GM18951 (cell line): ENCODE data around the gene LNPK.

ENCODE experiments used
- POLR2A ChIP-seq: IDR thresholded peaks from 4 replicates; pipeline ENCODE4 v1.6.1; 2011; ENCODE audit warnings: mild to moderate bottlenecking; ENCODE audit not compliant: insufficient read length, insufficient read depth; ENCODE audit errors: extremely low read depth
- in situ Hi-C: fragments of 300-500 bp; cut with MboI; formaldehyde crosslinking; loops from one replicate; pipeline ENCODE4 v1.12.0; 2022; ENCODE audit warnings: low sequenced_read_pairs, mixed read lengths, inconsistent platforms; ENCODE audit not compliant: unreplicated experiment

LNPK gene

DNA sequence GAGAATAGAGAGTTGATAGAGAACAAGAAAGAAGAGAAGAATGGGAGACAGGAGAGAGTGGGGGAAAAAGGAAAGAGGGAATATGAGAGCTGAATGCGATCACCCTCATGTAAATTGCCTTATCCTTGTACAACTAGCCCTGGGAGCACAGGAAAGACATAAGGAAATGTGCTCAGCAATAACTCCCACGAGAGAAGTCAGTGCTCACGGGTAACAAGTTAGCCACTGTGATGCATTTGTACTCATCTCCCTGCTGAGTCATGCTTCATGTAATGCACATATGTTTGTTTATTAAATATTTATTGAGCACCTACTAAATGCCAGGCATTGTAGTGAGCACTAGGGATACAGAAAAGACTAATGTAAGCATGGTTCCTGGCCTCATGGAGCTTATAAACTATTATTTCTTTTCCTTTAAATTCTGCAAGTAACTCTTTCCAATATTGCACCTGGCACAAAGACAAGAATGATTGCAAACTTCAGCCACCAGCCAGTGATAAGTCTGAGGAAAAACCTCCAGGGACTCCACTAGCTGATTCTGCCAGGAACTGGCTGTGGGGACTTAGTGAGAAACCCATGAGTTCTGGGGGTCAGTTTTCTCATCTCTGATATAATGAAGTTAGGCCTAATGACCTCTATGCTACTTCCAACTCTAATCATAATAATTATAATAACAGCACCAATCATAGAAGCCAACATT lies 124.1 kb downstream of the LNPK start:
- in situ Hi-C loops: no loop called here
- TF ChIP-seq POLR2A: no peak

DNA sequence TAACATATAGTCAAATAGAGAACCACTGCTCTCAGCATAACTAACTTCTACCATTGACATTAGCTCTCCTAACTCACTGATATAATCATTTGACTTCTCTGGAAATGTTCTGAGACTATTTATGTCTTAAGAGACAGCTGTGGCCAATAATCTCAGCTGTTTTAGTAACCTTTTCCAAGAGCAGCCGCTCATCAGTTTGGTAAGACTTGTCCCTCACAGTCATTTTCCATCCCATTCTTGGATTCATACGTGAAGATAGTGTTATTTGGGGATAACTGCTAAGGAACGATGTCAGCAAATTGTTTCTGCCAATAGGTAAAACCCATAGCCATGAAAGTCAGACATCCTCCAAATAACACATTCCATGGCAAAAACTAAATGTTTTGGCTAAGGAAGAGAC lies 127.8 kb downstream of the LNPK start:
- in situ Hi-C loops: no loop called here
- TF ChIP-seq POLR2A: no peak
